ENCODE data around the gene IL10RB. TPM values are rescaled to one million over a fixed set of nuclear protein-coding genes. Genes with fewer than 3 reads are reported as not detected.

IL10RB gene
- total and polyA plus RNA-seq, 2 experiments from 2014 or later = 7.5 to 16.1 TPM

DNA sequence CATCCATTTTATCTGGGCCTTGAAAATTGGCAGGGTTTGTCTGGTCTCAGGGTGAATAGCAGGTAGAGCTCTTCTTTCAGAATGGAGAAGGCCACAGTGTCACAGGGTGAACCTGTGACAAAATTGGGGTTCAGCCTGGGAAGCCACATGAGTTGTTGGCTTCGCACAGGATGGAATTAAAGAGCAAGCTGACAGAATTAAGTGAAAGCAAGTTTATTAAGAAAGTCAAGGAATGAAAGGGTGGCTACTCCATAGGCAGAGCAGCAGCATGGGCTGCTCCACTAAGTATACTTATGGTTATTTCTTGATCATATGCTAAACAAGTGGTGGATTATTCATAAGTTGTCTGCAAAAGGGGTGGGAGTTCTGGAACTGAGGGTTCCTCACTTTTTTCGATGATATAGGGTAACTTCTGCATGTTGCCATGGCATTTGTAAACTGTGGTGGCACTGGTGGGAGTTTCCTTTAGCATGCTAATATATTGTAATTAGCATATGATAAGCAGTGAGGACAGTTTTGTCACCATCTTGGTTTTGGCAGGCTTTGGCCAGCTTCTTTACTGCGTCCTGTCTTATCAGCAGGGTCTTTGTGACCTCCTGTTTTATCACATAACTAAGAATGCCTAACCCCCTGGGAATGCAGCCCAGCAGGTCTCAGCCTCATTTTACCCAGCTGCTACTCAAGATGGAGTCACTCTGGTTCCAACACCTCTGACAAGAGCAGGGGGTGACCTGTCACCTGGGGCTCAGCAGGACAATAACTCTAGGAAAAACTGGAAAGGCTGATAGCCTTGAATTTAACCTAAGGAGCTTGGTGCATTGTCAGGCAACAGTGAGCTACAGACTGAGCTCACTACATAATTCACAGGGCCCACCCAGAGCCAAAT, 31.3 kb upstream of the IL10RB start:
- H3K4me1 ChIP-seq (ENCODE audit: low read depth) = no peaks in the 10 kb centered on the region
- H3K9me3 ChIP-seq (ENCODE audit: low read depth) = no peaks in the 10 kb centered on the region
- TF ChIP-seq, protein P1, sequence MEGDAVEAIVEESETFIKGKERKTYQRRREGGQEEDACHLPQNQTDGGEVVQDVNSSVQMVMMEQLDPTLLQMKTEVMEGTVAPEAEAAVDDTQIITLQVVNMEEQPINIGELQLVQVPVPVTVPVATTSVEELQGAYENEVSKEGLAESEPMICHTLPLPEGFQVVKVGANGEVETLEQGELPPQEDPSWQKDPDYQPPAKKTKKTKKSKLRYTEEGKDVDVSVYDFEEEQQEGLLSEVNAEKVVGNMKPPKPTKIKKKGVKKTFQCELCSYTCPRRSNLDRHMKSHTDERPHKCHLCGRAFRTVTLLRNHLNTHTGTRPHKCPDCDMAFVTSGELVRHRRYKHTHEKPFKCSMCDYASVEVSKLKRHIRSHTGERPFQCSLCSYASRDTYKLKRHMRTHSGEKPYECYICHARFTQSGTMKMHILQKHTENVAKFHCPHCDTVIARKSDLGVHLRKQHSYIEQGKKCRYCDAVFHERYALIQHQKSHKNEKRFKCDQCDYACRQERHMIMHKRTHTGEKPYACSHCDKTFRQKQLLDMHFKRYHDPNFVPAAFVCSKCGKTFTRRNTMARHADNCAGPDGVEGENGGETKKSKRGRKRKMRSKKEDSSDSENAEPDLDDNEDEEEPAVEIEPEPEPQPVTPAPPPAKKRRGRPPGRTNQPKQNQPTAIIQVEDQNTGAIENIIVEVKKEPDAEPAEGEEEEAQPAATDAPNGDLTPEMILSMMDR (IDR thresholded peaks at IDR 0.05; ENCODE audit: low read depth, low read length) = no peak
- no peak overlapping the region for H3K27ac ChIP-seq
- H3K4me3 ChIP-seq = no peak overlapping the region
- no peaks in the 10 kb centered on the region for H3K36me3 ChIP-seq
- DNase-seq (ENCODE audit: low read depth in 1 of 2, low spot score in 1 of 2) = no peak
- H3K27me3 ChIP-seq = no peaks in the 10 kb centered on the region

- TF ChIP-seq, protein P1 (IDR thresholded peaks at IDR 0.05; ENCODE audit: low read depth, low read length) = no peak
- Histone ChIP-seq H3K4me3 (no peak overlapping the region), H3K4me1 (ENCODE audit: low read depth) (no peaks in the 10 kb centered on the region), H3K9me3 (ENCODE audit: low read depth) (no peaks in the 10 kb centered on the region), H3K27me3 (no peaks in the 10 kb centered on the region), H3K36me3 (no peaks in the 10 kb centered on the region), H3K27ac (no peak overlapping the region)
- DNase-seq (ENCODE audit: low read depth in 1 of 2, low spot score in 1 of 2) = no peak
Observed at GRCh38 chr21:33236013-33236686, 30.0 kb upstream of the IL10RB start.

DNA sequence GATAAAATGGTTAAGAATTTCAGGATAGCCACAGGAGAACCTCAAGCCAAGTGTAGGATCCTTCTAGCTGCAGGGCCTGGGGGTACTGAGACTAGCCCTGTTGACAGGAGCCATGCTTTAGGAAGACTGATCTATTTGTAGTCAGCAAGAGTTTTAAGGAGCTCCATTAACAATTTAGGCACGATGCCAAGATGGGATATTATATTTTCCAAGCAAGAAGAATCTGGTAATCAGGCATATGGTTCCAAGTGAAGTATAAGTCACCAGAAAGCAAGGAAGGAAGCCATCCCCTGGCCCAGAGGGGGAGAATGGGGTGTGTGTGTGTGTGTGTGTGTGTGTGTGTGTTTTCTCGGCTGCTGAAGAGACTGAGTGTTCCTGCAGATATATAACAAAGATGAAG, 29.4 kb upstream of the IL10RB start:
- Histone ChIP-seq H3K36me3 (no peaks in the 10 kb centered on the region), H3K9me3 (ENCODE audit: low read depth) (no peaks in the 10 kb centered on the region), H3K27ac (no peak overlapping the region), H3K27me3 (no peaks in the 10 kb centered on the region), H3K4me1 (ENCODE audit: low read depth) (peaks cover 2% of the 10 kb centered on the region), H3K4me3 (no peak overlapping the region)
- DNase-seq (ENCODE audit: low read depth in 1 of 2, low spot score in 1 of 2) = peak in 1 of 2 donors; percentile 46
- TF ChIP-seq, protein P1 (IDR thresholded peaks at IDR 0.05; ENCODE audit: low read depth, low read length) = no peak

DNA sequence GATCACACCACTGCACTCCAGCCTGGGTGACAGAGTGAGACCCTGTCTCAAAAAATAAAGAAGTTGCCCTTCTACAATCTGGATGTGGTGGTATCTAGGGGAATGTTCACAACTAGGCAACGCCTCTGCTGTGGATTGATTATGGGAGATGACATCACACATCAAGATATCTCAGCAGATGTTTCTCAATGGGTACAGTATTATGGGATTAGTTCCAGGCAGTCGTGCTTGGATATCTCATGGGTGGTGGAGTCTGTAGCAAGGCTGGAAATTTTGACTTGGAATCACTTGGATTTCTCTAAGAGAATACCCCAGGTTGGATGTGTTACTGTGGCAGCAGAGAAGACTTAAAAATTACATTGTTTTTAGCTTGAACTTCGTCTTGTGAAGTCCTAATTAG, 28.7 kb upstream of the IL10RB start:
- H3K4me3 ChIP-seq = no peak overlapping the region
- no peaks in the 10 kb centered on the region for H3K36me3 ChIP-seq
- no peak overlapping the region for H3K27ac ChIP-seq
- peaks cover 4% of the 10 kb centered on the region for H3K4me1 ChIP-seq (ENCODE audit: low read depth)
- peak in 1 of 2 donors; percentile 57 for DNase-seq (ENCODE audit: low read depth in 1 of 2, low spot score in 1 of 2)
- no peaks in the 10 kb centered on the region for H3K27me3 ChIP-seq
- H3K9me3 ChIP-seq (ENCODE audit: low read depth) = no peaks in the 10 kb centered on the region
- TF ChIP-seq, protein P1 (IDR thresholded peaks at IDR 0.05; ENCODE audit: low read depth, low read length) = no peak

DNA sequence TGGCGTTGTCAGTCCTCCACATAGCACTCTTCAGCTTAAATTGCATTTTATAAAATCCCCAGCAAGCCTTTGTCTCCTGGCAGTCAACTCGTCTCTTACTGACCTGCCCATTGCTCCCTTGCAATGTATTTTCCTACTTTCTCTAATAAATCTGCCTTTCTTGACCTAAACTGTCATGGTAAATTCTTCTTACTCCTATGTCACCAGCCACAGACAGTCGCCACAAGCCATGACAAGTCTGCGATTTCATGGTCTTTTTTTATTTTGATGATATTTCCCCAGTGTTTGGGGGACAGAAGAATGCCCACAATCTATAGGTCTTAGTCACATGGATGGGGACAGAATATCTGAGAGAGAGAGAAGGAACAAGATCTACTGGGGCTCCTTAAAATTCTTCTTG, 28.0 kb upstream of the IL10RB start:
- TF ChIP-seq, protein P1 (IDR thresholded peaks at IDR 0.05; ENCODE audit: low read depth, low read length) = no peak
- no peaks in the 10 kb centered on the region for H3K36me3 ChIP-seq
- no peak overlapping the region for H3K4me3 ChIP-seq

More for the DNA sequence above, 28.0 kb upstream of the IL10RB start:
- H3K9me3 ChIP-seq (ENCODE audit: low read depth) = no peaks in the 10 kb centered on the region
- H3K4me1 ChIP-seq (ENCODE audit: low read depth) = peaks cover 4% of the 10 kb centered on the region
- DNase-seq (ENCODE audit: low read depth in 1 of 2, low spot score in 1 of 2) = no peak
- H3K27me3 ChIP-seq = no peaks in the 10 kb centered on the region
- H3K27ac ChIP-seq = no peak overlapping the region
